OCI-LY1 (cell line): Measurements from ENCODE around the gene TMPO.
"Not testable (repeated sequence)": the region's sequence is repeated elsewhere in the genome, so short reads cannot be mapped to it uniquely, and the experiment has no call there.

Experiments
- H2AFZ ChIP-seq: fragments of 200-600 bp; sonication (generic), shearing (Covaris generic); 2 replicates; pipeline ENCODE4 v1.6.0; 2014; ENCODE audit warnings: antibody characterized with exemption, mild to moderate bottlenecking, low read length
- H3F3A ChIP-seq: fragments of 200-600 bp; sonication (generic), shearing (Covaris generic); 2 replicates; pipeline ENCODE4 v1.6.0; 2014; ENCODE audit warnings: mild to moderate bottlenecking, antibody characterized with exemption, low read length, moderate library complexity; ENCODE audit not compliant: insufficient read depth
- H3K27ac ChIP-seq: fragments of 200-600 bp; sonication (generic); 2 replicates; pipeline ENCODE4 v1.5.1; 2014; ENCODE audit warnings: low read length, mixed run types, mild to moderate bottlenecking, low read depth; ENCODE audit not compliant: poor library complexity, severe bottlenecking
- H3K27me3 ChIP-seq: fragments of 200-600 bp; sonication (generic); 2 replicates; pipeline ENCODE4 v1.6.0; 2014; ENCODE audit warnings: antibody characterized with exemption, mild to moderate bottlenecking, low read length, moderate library complexity; ENCODE audit not compliant: insufficient read depth
- H3K36me3 ChIP-seq: fragments of 200-600 bp; sonication (generic); 2 replicates; pipeline ENCODE4 v1.6.1; 2014; ENCODE audit warnings: mild to moderate bottlenecking, antibody characterized with exemption, low read length, moderate library complexity, mixed read lengths; ENCODE audit not compliant: insufficient read depth
- H3K4me1 ChIP-seq: fragments of 200-600 bp; sonication (generic); 2 replicates; pipeline ENCODE4 v1.5.1; 2014; ENCODE audit warnings: mild to moderate bottlenecking, low read length, moderate library complexity; ENCODE audit not compliant: insufficient read depth, severe bottlenecking
- H3K4me2 ChIP-seq: fragments of 200-600 bp; sonication (generic), shearing (Covaris generic); 2 replicates; pipeline ENCODE4 v1.6.1; 2014; ENCODE audit warnings: low read length
- H3K4me3 ChIP-seq: fragments of 200-600 bp; sonication (generic); 2 replicates; pipeline ENCODE4 v1.5.1; 2014; ENCODE audit warnings: low read length, low read depth, mild to moderate bottlenecking, mixed read lengths; ENCODE audit not compliant: poor library complexity, severe bottlenecking
- H3K79me2 ChIP-seq: fragments of 200-600 bp; shearing (Covaris generic); 2 replicates; pipeline ENCODE4 v1.6.1; 2016; ENCODE audit warnings: mixed run types, low read length, mixed read lengths; ENCODE audit not compliant: insufficient read depth
- H3K9ac ChIP-seq: fragments of 200-600 bp; sonication (generic), shearing (Covaris generic); 2 replicates; pipeline ENCODE4 v1.6.1; 2014; ENCODE audit warnings: mild to moderate bottlenecking, low read length, mixed read lengths
- H3K9me2 ChIP-seq: fragments of 200-600 bp; sonication (generic), shearing (Covaris generic); 2 replicates; pipeline ENCODE4 v1.6.1; 2014; ENCODE audit warnings: low read depth, mild to moderate bottlenecking, low read length, mixed read lengths
- H3K9me3 ChIP-seq: fragments of 200-600 bp; shearing (Covaris generic); 2 replicates; pipeline ENCODE4 v1.6.1; 2014; ENCODE audit warnings: low read length, mixed read lengths
- H4K20me1 ChIP-seq: fragments of 200-600 bp; sonication (generic), shearing (Covaris generic); 2 replicates; pipeline ENCODE4 v1.6.0; 2016; ENCODE audit warnings: mild to moderate bottlenecking, low read length; ENCODE audit not compliant: insufficient read depth
- CTCF ChIP-seq: fragments of 200-600 bp; sonication (generic), shearing (Covaris generic); IDR thresholded peaks from 2 replicates; pipeline ENCODE4 v1.5.1; 2017; ENCODE audit warnings: mild to moderate bottlenecking, antibody characterized with exemption, low read length, moderate library complexity, mixed read lengths
- EZH2 ChIP-seq: fragments of 200-600 bp; sonication (generic), shearing (Covaris generic); IDR thresholded peaks from 2 replicates; pipeline ENCODE4 v1.8.0; 2017; ENCODE audit warnings: borderline replicate concordance, mixed run types, mild to moderate bottlenecking, antibody characterized with exemption, low read length, moderate library complexity, mixed read lengths

Gene TMPO

GRCh38 chr12:98574110-98574509, 58.7 kb downstream of the TMPO start:
- Histone ChIP-seq H2AFZ (no peak overlapping the region), H3K9me2 (no peaks in the 10 kb centered on the region), H3K27ac (no peak overlapping the region), H3F3A (no peaks in the 10 kb centered on the region), H3K4me2 (no peak overlapping the region), H3K9me3 (no peaks in the 10 kb centered on the region), H3K4me3 (no peak overlapping the region), H4K20me1 (no peaks in the 10 kb centered on the region), H3K79me2 (no peaks in the 10 kb centered on the region), H3K9ac (no peak overlapping the region), H3K27me3 (no peaks in the 10 kb centered on the region), H3K36me3 (no peaks in the 10 kb centered on the region), H3K4me1 (no peaks in the 10 kb centered on the region)
- no peak for TF ChIP-seq CTCF
- TF ChIP-seq EZH2 = no peak

- Histone ChIP-seq H3K9me3 (no peaks in the 10 kb centered on the region), H3K27ac (no peak overlapping the region)
These were observed 59.6 kb downstream of the TMPO start for GRCh38 chr12:98575013-98575412.

GRCh38 chr12:98576795-98577194, 61.4 kb downstream of the TMPO start:
- not testable (repeated sequence) for H2AFZ ChIP-seq, H3K36me3 ChIP-seq, H3K9ac ChIP-seq, H3K27ac ChIP-seq, H3K4me2 ChIP-seq, H3F3A ChIP-seq, H3K79me2 ChIP-seq, H3K9me2 ChIP-seq, H3K27me3 ChIP-seq, H4K20me1 ChIP-seq, H3K9me3 ChIP-seq, H3K4me3 ChIP-seq, H3K4me1 ChIP-seq

More at GRCh38 chr12:98575013-98575412, 59.6 kb downstream of the TMPO start:
- H3K79me2 ChIP-seq = no peaks in the 10 kb centered on the region
- no peaks in the 10 kb centered on the region for H4K20me1 ChIP-seq
- no peaks in the 10 kb centered on the region for H3K4me1 ChIP-seq
- no peak overlapping the region for H3K4me3 ChIP-seq
- H3K4me2 ChIP-seq = no peak overlapping the region
- no peaks in the 10 kb centered on the region for H3K9me2 ChIP-seq
- TF ChIP-seq CTCF = no peak
- TF ChIP-seq EZH2 = no peak
- no peaks in the 10 kb centered on the region for H3K36me3 ChIP-seq
- H3K9ac ChIP-seq = no peak overlapping the region
- no peaks in the 10 kb centered on the region for H3F3A ChIP-seq
- H3K27me3 ChIP-seq = no peaks in the 10 kb centered on the region
- no peak overlapping the region for H2AFZ ChIP-seq

- no peak overlapping the region for H3K9ac ChIP-seq
- no peak overlapping the region for H2AFZ ChIP-seq
- H3K4me2 ChIP-seq = no peak overlapping the region
- TF ChIP-seq EZH2 = no peak
- TF ChIP-seq CTCF = no peak
- H4K20me1 ChIP-seq = no peaks in the 10 kb centered on the region
- H3K36me3 ChIP-seq = no peaks in the 10 kb centered on the region
- H3K4me1 ChIP-seq = no peaks in the 10 kb centered on the region
- no peak overlapping the region for H3K4me3 ChIP-seq
- no peaks in the 10 kb centered on the region for H3K79me2 ChIP-seq
- no peaks in the 10 kb centered on the region for H3K9me3 ChIP-seq
- H3K27me3 ChIP-seq = no peaks in the 10 kb centered on the region
- H3K9me2 ChIP-seq = no peaks in the 10 kb centered on the region
- no peak overlapping the region for H3K27ac ChIP-seq
- no peaks in the 10 kb centered on the region for H3F3A ChIP-seq
These were observed 63.0 kb downstream of the TMPO start for GRCh38 chr12:98578392-98578791.
